WTC11 (cell line): ENCODE measurements around the gene ATP6V0D1. TPM values are rescaled to one million over a fixed set of nuclear protein-coding genes. Genes with fewer than 3 reads are reported as not detected.

Experiments
- ATAC-seq: fragments of 200-7000 bp; cut with Tn5 transposase; 2 replicates; pipeline ENCODE4 v1.10.0; 2021; ENCODE audit warnings: mild to moderate bottlenecking, moderate library complexity
- CTCF ChIA-PET: fragments of 300-600 bp; sonication (Branson Sonifier 250); formaldehyde crosslinking; loops from one replicate; lab custom pipeline; 2021; ENCODE audit warnings: antibody characterized with exemption; lab: Charles Lee
- POLR2A ChIA-PET: fragments of 350-600 bp; sonication (Branson Sonifier 250); formaldehyde crosslinking; loops from one replicate; lab custom pipeline; 2021; ENCODE audit warnings: antibody characterized with exemption; lab: Charles Lee
- DNase-seq: peaks from one replicate; pipeline ENCODE4 v3.0.0; 2021; ENCODE audit warnings: low spot score
- H3K27ac Mint-ChIP-seq: 2 replicates; pipeline ENCODE4 v1.8.0; 2021; ENCODE audit warnings: mixed read lengths
- H3K27me3 Mint-ChIP-seq: 2 replicates; pipeline ENCODE4 v1.8.0; 2021; ENCODE audit warnings: low read depth, mild to moderate bottlenecking, moderate library complexity, mixed read lengths
- H3K36me3 Mint-ChIP-seq: 2 replicates; pipeline ENCODE4 v1.8.0; 2021; ENCODE audit warnings: mixed read lengths
- H3K4me1 Mint-ChIP-seq: 2 replicates; pipeline ENCODE4 v1.8.0; 2022; ENCODE audit warnings: mixed read lengths
- H3K4me3 Mint-ChIP-seq: 2 replicates; pipeline ENCODE4 v1.8.0; 2021; ENCODE audit warnings: mild to moderate bottlenecking, moderate library complexity, mixed read lengths
- H3K9me3 Mint-ChIP-seq: 2 replicates; pipeline ENCODE4 v1.8.0; 2021; ENCODE audit warnings: mixed read lengths
- AR ChIP-seq: fragments of 250-450 bp; sonication (Bioruptor Pico); IDR thresholded peaks from 2 replicates; pipeline ENCODE4 v1.9.0; 2021; ENCODE audit warnings: mild to moderate bottlenecking
- CREM ChIP-seq: sonication (generic); formaldehyde crosslinking; IDR thresholded peaks from 2 replicates; pipeline ENCODE4 v1.8.1; 2022; ENCODE audit warnings: mild to moderate bottlenecking, missing genetic modification reagents, moderate library complexity
- ERG ChIP-seq: fragments of 250-450 bp; sonication (Bioruptor Pico); IDR thresholded peaks from 2 replicates; pipeline ENCODE4 v1.8.0; 2021; ENCODE audit warnings: mild to moderate bottlenecking
- MYBL2 ChIP-seq: sonication (generic); formaldehyde crosslinking; IDR thresholded peaks from 2 replicates; pipeline ENCODE4 v1.8.1; 2023; ENCODE audit warnings: mild to moderate bottlenecking, moderate library complexity, missing genetic modification reagents
- NFYB ChIP-seq: sonication (generic); formaldehyde crosslinking; conservative IDR thresholded peaks from 2 replicates; pipeline ENCODE4 v1.8.0; 2022; ENCODE audit warnings: low read depth, missing genetic modification reagents
- OVOL2 ChIP-seq: fragments of 250-450 bp; sonication (Bioruptor Pico); IDR thresholded peaks from 2 replicates; pipeline ENCODE4 v1.9.0; 2021; ENCODE audit warnings: mild to moderate bottlenecking, borderline replicate concordance
- RELA ChIP-seq: sonication (generic); formaldehyde crosslinking; IDR thresholded peaks from 2 replicates; pipeline ENCODE4 v1.8.1; 2022; ENCODE audit warnings: missing genetic modification reagents, mild to moderate bottlenecking, borderline replicate concordance
- SMAD3 ChIP-seq: sonication (generic); formaldehyde crosslinking; IDR thresholded peaks from 2 replicates; pipeline ENCODE4 v1.8.0; 2022; ENCODE audit warnings: missing genetic modification reagents, mild to moderate bottlenecking, borderline replicate concordance
- SP1 ChIP-seq: sonication (generic); formaldehyde crosslinking; conservative IDR thresholded peaks from 2 replicates; pipeline ENCODE4 v1.8.1; 2022; ENCODE audit warnings: missing genetic modification reagents
- TEAD4 ChIP-seq: sonication (generic); formaldehyde crosslinking; IDR thresholded peaks from 2 replicates; pipeline ENCODE4 v1.8.0; 2022; ENCODE audit warnings: mild to moderate bottlenecking, missing genetic modification reagents
- TP53 ChIP-seq: sonication (generic); formaldehyde crosslinking; IDR thresholded peaks from 2 replicates; pipeline ENCODE4 v1.8.1; 2023; ENCODE audit warnings: mild to moderate bottlenecking, missing genetic modification reagents
- ZBTB21 ChIP-seq: sonication (generic); formaldehyde crosslinking; IDR thresholded peaks from 2 replicates; pipeline ENCODE4 v1.8.1; 2023; ENCODE audit warnings: mild to moderate bottlenecking, missing genetic modification reagents, borderline replicate concordance
- ZNF263 ChIP-seq: sonication (generic); formaldehyde crosslinking; IDR thresholded peaks from 2 replicates; pipeline ENCODE4 v1.8.1; 2022; ENCODE audit warnings: low read depth, mild to moderate bottlenecking, moderate library complexity, missing genetic modification reagents
- ZNF425 ChIP-seq: fragments of 250-450 bp; sonication (Bioruptor Pico); conservative IDR thresholded peaks from 2 replicates; pipeline ENCODE4 v1.9.0; 2021; ENCODE audit warnings: mild to moderate bottlenecking
- ZNF671 ChIP-seq: fragments of 250-450 bp; sonication (Bioruptor Pico); IDR thresholded peaks from 2 replicates; pipeline ENCODE4 v1.8.0; 2021; ENCODE audit warnings: mild to moderate bottlenecking
- total RNA-seq: library from RNA; stranded (reverse); gene quantifications from 3 replicates; pipeline ENCODE4 v1.2.3, GENCODE V29; 2021
- TF ChIP-seq, protein P1 (sequence below): sonication (generic); formaldehyde crosslinking; IDR thresholded peaks from 2 replicates; pipeline ENCODE4 v1.8.1; 2023; ENCODE audit warnings: mild to moderate bottlenecking, missing genetic modification reagents, moderate library complexity
- TF ChIP-seq, protein P2 (sequence below): sonication (generic); formaldehyde crosslinking; IDR thresholded peaks from 2 replicates; pipeline ENCODE4 v1.8.0; 2022; ENCODE audit warnings: missing genetic modification reagents

The ATP6V0D1 gene
- total RNA-seq, 1 experiment from 2014 or later = 44.1 TPM

- Mint-ChIP-seq H3K36me3 (no peaks in the 10 kb centered on the region), H3K27ac (no peak overlapping the region), H3K27me3 (no peaks in the 10 kb centered on the region), H3K9me3 (no peaks in the 10 kb centered on the region), H3K4me3 (no peak overlapping the region), H3K4me1 (peaks cover 8% of the 10 kb centered on the region)
- ChIA-PET POLR2A (no interaction called here), CTCF (interaction anchor here (1.2 to 3.1 kb wide), 4 partner anchors 35 to 137 kb away, joined by 3 to 48 read pairs (median 28); no protein-coding TSS in a partner anchor)
- DNase-seq = no peak
- TF ChIP-seq ZNF671 (no peak), OVOL2 (CRISPR knock-in tag) (no peak), TEAD4 (CRISPR knock-in tag) (no peak), SP1 (CRISPR knock-in tag) (no peak), NFYB (CRISPR knock-in tag) (no peak), ERG (CRISPR knock-in tag) (no peak), RELA (CRISPR knock-in tag) (no peak), CREM (CRISPR knock-in tag) (no peak), MYBL2 (CRISPR knock-in tag) (no peak), ZNF263 (CRISPR knock-in tag) (no peak)
- TF ChIP-seq, protein P1, sequence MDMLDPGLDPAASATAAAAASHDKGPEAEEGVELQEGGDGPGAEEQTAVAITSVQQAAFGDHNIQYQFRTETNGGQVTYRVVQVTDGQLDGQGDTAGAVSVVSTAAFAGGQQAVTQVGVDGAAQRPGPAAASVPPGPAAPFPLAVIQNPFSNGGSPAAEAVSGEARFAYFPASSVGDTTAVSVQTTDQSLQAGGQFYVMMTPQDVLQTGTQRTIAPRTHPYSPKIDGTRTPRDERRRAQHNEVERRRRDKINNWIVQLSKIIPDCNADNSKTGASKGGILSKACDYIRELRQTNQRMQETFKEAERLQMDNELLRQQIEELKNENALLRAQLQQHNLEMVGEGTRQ = no peak
- no peak for ATAC-seq
Observed at GRCh38 chr16:67463691-67464090, 17.3 kb downstream of the ATP6V0D1 start.

- DNase-seq = no peak
- H3K9me3 Mint-ChIP-seq = no peaks in the 10 kb centered on the region
- H3K27me3 Mint-ChIP-seq = no peaks in the 10 kb centered on the region
- no peaks in the 10 kb centered on the region for H3K36me3 Mint-ChIP-seq
- ChIA-PET CTCF (interaction anchor here (0.7 to 3.1 kb wide), 3 partner anchors 39 to 294 kb away, joined by 3 to 48 read pairs (median 3); no protein-coding TSS in a partner anchor), POLR2A (no interaction called here)
- TF ChIP-seq TP53 = no peak
- no peak for TF ChIP-seq AR (CRISPR knock-in tag)
- TF ChIP-seq, protein P2, sequence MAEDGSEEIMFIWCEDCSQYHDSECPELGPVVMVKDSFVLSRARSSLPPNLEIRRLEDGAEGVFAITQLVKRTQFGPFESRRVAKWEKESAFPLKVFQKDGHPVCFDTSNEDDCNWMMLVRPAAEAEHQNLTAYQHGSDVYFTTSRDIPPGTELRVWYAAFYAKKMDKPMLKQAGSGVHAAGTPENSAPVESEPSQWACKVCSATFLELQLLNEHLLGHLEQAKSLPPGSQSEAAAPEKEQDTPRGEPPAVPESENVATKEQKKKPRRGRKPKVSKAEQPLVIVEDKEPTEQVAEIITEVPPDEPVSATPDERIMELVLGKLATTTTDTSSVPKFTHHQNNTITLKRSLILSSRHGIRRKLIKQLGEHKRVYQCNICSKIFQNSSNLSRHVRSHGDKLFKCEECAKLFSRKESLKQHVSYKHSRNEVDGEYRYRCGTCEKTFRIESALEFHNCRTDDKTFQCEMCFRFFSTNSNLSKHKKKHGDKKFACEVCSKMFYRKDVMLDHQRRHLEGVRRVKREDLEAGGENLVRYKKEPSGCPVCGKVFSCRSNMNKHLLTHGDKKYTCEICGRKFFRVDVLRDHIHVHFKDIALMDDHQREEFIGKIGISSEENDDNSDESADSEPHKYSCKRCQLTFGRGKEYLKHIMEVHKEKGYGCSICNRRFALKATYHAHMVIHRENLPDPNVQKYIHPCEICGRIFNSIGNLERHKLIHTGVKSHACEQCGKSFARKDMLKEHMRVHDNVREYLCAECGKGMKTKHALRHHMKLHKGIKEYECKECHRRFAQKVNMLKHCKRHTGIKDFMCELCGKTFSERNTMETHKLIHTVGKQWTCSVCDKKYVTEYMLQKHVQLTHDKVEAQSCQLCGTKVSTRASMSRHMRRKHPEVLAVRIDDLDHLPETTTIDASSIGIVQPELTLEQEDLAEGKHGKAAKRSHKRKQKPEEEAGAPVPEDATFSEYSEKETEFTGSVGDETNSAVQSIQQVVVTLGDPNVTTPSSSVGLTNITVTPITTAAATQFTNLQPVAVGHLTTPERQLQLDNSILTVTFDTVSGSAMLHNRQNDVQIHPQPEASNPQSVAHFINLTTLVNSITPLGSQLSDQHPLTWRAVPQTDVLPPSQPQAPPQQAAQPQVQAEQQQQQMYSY (CRISPR knock-in tag) = no peak
- no peak for TF ChIP-seq ZBTB21 (CRISPR knock-in tag)
- no peak for TF ChIP-seq ZNF425 (CRISPR knock-in tag)
- TF ChIP-seq SMAD3 (CRISPR knock-in tag) = no peak
- H3K27ac Mint-ChIP-seq = no peak overlapping the region
- ATAC-seq = no peak
- H3K4me3 Mint-ChIP-seq = no peak overlapping the region
- peaks cover 10% of the 10 kb centered on the region for H3K4me1 Mint-ChIP-seq
Observed at GRCh38 chr16:67463059-67463458, 17.9 kb downstream of the ATP6V0D1 start.
